Keratinocyte (primary cell): ENCODE data around the gene CENPU. TPM values are rescaled to one million over a fixed set of nuclear protein-coding genes. Genes with fewer than 3 reads are reported as not detected.
"Not testable (repeated sequence)": the region's sequence is repeated elsewhere in the genome, so short reads cannot be mapped to it uniquely, and the experiment has no call there.

ENCODE experiments used
- DNase-seq: peaks from one replicate; pipeline ENCODE4 v3.0.0-alpha.2; 2011; ENCODE audit warnings: low read depth, missing footprints, low spot score
- FAIRE-seq: peaks from 2 replicates; lab custom pipeline; 2011; peaks lifted over from hg19 to GRCh38; lab: Jason Lieb, UNC
- H2AFZ ChIP-seq: 2 replicates; pipeline ENCODE4 v1.6.0; 2012; ENCODE audit warnings: low read length, control low read depth, inconsistent platforms; ENCODE audit not compliant: control insufficient read depth
- H3K27ac ChIP-seq: 2 replicates; pipeline ENCODE4 v1.5.1; 2011; ENCODE audit warnings: low read length; ENCODE audit not compliant: control insufficient read depth, insufficient read depth
- H3K27me3 ChIP-seq: 3 replicates; pipeline ENCODE4 v1.6.0; 2011; ENCODE audit warnings: low read length; ENCODE audit not compliant: control insufficient read depth, insufficient read depth; ENCODE audit errors: extremely low read depth
- H3K36me3 ChIP-seq, 2 experiments: 2 replicates in 1 of 2; 3 replicates in 1 of 2; pipeline ENCODE4 v1.5.1; 2011; ENCODE audit warnings: low read length in 2 of 2, mild to moderate bottlenecking in 1 of 2; ENCODE audit not compliant: control insufficient read depth in 2 of 2, insufficient read depth in 2 of 2; ENCODE audit errors: extremely low read depth in 1 of 2
- H3K4me1 ChIP-seq: 3 replicates; pipeline ENCODE4 v1.5.1; 2011; ENCODE audit warnings: low read length; ENCODE audit not compliant: control insufficient read depth, insufficient read depth; ENCODE audit errors: extremely low read depth
- H3K4me2 ChIP-seq: 3 replicates; pipeline ENCODE4 v1.6.0; 2011; ENCODE audit warnings: low read depth, low read length; ENCODE audit not compliant: control insufficient read depth, insufficient read depth; ENCODE audit errors: extremely low read depth
- H3K4me3 ChIP-seq, 3 experiments: fragments of 200-600 bp in 1 of 3; sonication (generic) in 1 of 3; 2 replicates in 2 of 3; 3 replicates in 1 of 3; pipeline ENCODE4 v1.5.1; 2011 to 2016; ENCODE audit warnings: low read length in 3 of 3, mild to moderate bottlenecking in 3 of 3, control low read depth in 2 of 3, inconsistent platforms in 1 of 3, low read depth in 1 of 3, mixed read lengths in 1 of 3, mixed run types in 1 of 3, moderate library complexity in 1 of 3; ENCODE audit not compliant: control insufficient read depth in 2 of 3, insufficient read depth in 2 of 3; ENCODE audit errors: extremely low read depth in 1 of 3
- H3K79me2 ChIP-seq: 2 replicates; pipeline ENCODE4 v1.6.0; 2012; ENCODE audit warnings: low read length; ENCODE audit not compliant: control insufficient read depth, insufficient read depth
- H3K9ac ChIP-seq: 3 replicates; pipeline ENCODE4 v1.6.0; 2011; ENCODE audit warnings: low read length; ENCODE audit not compliant: control insufficient read depth, insufficient read depth; ENCODE audit errors: extremely low read depth
- H3K9me1 ChIP-seq: 3 replicates; pipeline ENCODE4 v1.6.0; 2011; ENCODE audit warnings: low read length; ENCODE audit not compliant: control insufficient read depth, insufficient read depth; ENCODE audit errors: extremely low read depth
- H3K9me3 ChIP-seq: 2 replicates; pipeline ENCODE4 v1.5.1; 2012; ENCODE audit warnings: low read depth, low read length; ENCODE audit not compliant: control insufficient read depth
- H4K20me1 ChIP-seq: 3 replicates; pipeline ENCODE4 v1.6.0; 2011; ENCODE audit warnings: low read length; ENCODE audit not compliant: control insufficient read depth, insufficient read depth; ENCODE audit errors: extremely low read depth
- CTCF ChIP-seq, 3 experiments: IDR thresholded peaks in 1 of 3; conservative IDR thresholded peaks in 1 of 3; optimal IDR thresholded peaks in 1 of 3; 2 replicates in 2 of 3; 3 replicates in 1 of 3; pipeline versions ENCODE3 to v1.5.1; 2011; ENCODE audit warnings: low read length in 3 of 3, mild to moderate bottlenecking in 3 of 3, moderate library complexity in 2 of 3, control low read depth in 1 of 3, inconsistent platforms in 1 of 3; ENCODE audit not compliant: insufficient read depth in 2 of 3; ENCODE audit errors: extremely low read depth in 1 of 3
- EZH2 ChIP-seq: IDR thresholded peaks from one replicate; pipeline ENCODE4 v1.6.1; 2012; ENCODE audit warnings: inconsistent platforms, mild to moderate bottlenecking, low read length, moderate library complexity
- dilution Hi-C: fragments of 300-500 bp; cut with MboI; formaldehyde crosslinking; loops from one replicate; pipeline ENCODE4 v1.7.0; 2020; ENCODE audit warnings: low sequenced_read_pairs; ENCODE audit not compliant: extremely low pct_ligation_motif_present
- polyA plus RNA-seq, 5 experiments: library from polyadenylated mRNA; depleted of rRNA in 3 of 5; stranded (reverse) in 3 of 5; stranded (forward) in 1 of 5; unstranded in 1 of 5; fragments of >200 nt; gene quantifications; 1 replicate in 1 of 5; 2 replicates in 3 of 5; 3 replicates in 1 of 5; pipeline versions ENCODE4 v1.2.1 to v1.2.3, GENCODE V29; 2011 to 2012; ENCODE audit warnings: missing spikeins in 2 of 5, low read depth in 1 of 5, low replicate concordance in 1 of 5

CENPU gene
- polyA plus RNA-seq, 1 donor (not counting 4 experiments of a cell fraction or from before 2014, with no cell fraction given), result 12.5 TPM

- Histone ChIP-seq H3K9me3 (no peaks in the 10 kb centered on the region), H3K79me2 (no peaks in the 10 kb centered on the region), H2AFZ (no peak overlapping the region), H4K20me1 (no peaks in the 10 kb centered on the region), H3K4me2 (no peak overlapping the region), H3K9me1 (no peaks in the 10 kb centered on the region), H3K9ac (no peak overlapping the region), H3K27me3 (no peaks in the 10 kb centered on the region), H3K4me1 (no peaks in the 10 kb centered on the region), H3K27ac (no peak overlapping the region), H3K36me3 (no peaks in the 10 kb centered on the region), H3K4me3 (no peak overlapping the region)
- DNase-seq (no peak), FAIRE-seq (no peak)
- TF ChIP-seq CTCF (optimal IDR thresholded peaks at IDR 0.05 in 1 of 3, IDR thresholded peaks at IDR 0.05 in 1 of 3, conservative IDR thresholded peaks at IDR 0.05 in 1 of 3; ENCODE audit: extremely low read depth in 1 of 3, insufficient read depth in 2 of 3, low read length in 3 of 3), result no peak
- TF ChIP-seq EZH2, result no peak
- dilution Hi-C loops, result no loop called here
These were observed 72.9 kb downstream of the CENPU start for GRCh38 chr4:184660978-184661377.

- H2AFZ ChIP-seq, DNase-seq, H4K20me1 ChIP-seq, H3K4me3 ChIP-seq, dilution Hi-C loops, FAIRE-seq, H3K4me1 ChIP-seq, H3K9me3 ChIP-seq, H3K27ac ChIP-seq, H3K36me3 ChIP-seq, H3K9ac ChIP-seq, H3K9me1 ChIP-seq, H3K4me2 ChIP-seq, H3K79me2 ChIP-seq, H3K27me3 ChIP-seq: not testable (repeated sequence)
These were observed 76.1 kb downstream of the CENPU start for GRCh38 chr4:184657820-184658219.

GRCh38 chr4:184657144-184657543 is 76.8 kb downstream of the CENPU start:
- no peaks in the 10 kb centered on the region for H3K79me2 ChIP-seq
- DNase-seq (no peak), FAIRE-seq (no peak)
- H3K4me1 ChIP-seq, result no peaks in the 10 kb centered on the region
- H3K9me1 ChIP-seq, result no peaks in the 10 kb centered on the region
- no peak overlapping the region for H3K4me2 ChIP-seq
- no peaks in the 10 kb centered on the region for H4K20me1 ChIP-seq
- H3K4me3 ChIP-seq, result no peak overlapping the region
- H3K36me3 ChIP-seq, result no peaks in the 10 kb centered on the region
- dilution Hi-C loops, result no loop called here
- no peak overlapping the region for H3K27ac ChIP-seq
- H3K9me3 ChIP-seq, result no peaks in the 10 kb centered on the region
- no peaks in the 10 kb centered on the region for H3K27me3 ChIP-seq
- H2AFZ ChIP-seq, result no peak overlapping the region
- TF ChIP-seq EZH2 (no peak), CTCF (optimal IDR thresholded peaks at IDR 0.05 in 1 of 3, IDR thresholded peaks at IDR 0.05 in 1 of 3, conservative IDR thresholded peaks at IDR 0.05 in 1 of 3; ENCODE audit: extremely low read depth in 1 of 3, insufficient read depth in 2 of 3, low read length in 3 of 3) (no peak)
- no peak overlapping the region for H3K9ac ChIP-seq
